ENCODE data around the gene ORC6. TPM values are rescaled to one million over a fixed set of nuclear protein-coding genes. Genes with fewer than 3 reads are reported as not detected.

ORC6 gene
- total RNA-seq, 3 donors from 2014 or later: 47.8 to 56.0 (median 50.1) TPM

- no peaks in the 10 kb centered on the region for H3K4me1 Mint-ChIP-seq (ENCODE audit: low read depth)
- H3K9me3 Mint-ChIP-seq: no peaks in the 10 kb centered on the region
- peaks cover 3% of the 10 kb centered on the region for H3K27me3 Mint-ChIP-seq (ENCODE audit: low read depth)
- no peaks in the 10 kb centered on the region for H3K36me3 Mint-ChIP-seq (ENCODE audit: insufficient read depth)
- DNase-seq (no peak), ATAC-seq (no peak)
- H3K4me3 Mint-ChIP-seq: no peak overlapping the region
Measured at GRCh38 chr16:46714797-46715591, 25.5 kb downstream of the ORC6 start.

DNA sequence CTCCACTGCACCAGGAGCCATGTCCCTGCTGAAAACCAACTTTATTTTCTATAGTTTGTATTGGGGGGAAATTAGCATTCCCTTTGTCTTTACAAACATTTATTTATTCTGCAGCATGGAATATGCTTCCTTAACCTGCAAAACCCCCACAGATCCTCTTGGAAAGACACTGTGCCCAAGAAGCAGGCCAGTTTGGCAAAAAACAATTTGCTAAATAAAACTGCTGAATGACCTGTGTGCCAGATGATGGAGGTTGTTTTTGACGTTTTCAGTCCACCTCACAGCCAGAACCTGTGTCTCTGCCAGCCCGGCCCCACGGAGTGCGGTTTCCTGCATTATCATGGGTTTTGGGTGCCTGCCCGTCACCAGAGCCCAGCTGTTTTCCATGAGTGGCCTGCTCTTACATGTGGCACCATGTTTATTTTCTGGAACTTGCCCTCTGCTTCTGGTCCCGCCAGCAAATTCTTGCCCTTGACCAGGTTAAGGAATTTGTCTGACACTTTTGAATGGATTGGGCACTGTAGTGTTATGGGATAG lies 26.4 kb downstream of the ORC6 start:
- Mint-ChIP-seq H3K9me3 (no peaks in the 10 kb centered on the region), H3K27me3 (ENCODE audit: low read depth) (peaks cover 3% of the 10 kb centered on the region), H3K36me3 (ENCODE audit: insufficient read depth) (no peaks in the 10 kb centered on the region), H3K4me1 (ENCODE audit: low read depth) (no peaks in the 10 kb centered on the region), H3K4me3 (no peak overlapping the region)
- DNase-seq (no peak), ATAC-seq (no peak)

DNA sequence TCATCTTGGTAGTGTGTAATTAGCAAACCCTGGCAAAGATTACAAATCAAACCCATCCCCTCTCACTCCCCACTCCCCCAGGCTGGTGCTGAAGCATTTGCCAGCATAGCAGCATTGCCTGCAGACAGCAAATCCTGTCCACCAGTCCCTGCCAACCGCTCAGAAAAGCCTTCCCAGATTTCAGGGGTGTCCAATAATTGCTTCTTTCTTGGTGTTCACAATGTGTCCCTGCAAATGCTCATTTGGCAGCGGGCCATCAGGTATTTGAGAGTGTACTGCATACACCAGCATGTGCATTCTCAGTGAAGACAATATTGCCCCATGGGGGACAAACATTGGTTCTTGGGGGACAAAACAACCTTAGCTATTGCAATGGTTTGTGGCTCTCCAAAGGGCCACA lies 28.2 kb downstream of the ORC6 start:
- ATAC-seq: no peak
- DNase-seq: no peak
- Mint-ChIP-seq H3K4me3 (no peak overlapping the region), H3K9me3 (no peaks in the 10 kb centered on the region), H3K36me3 (ENCODE audit: insufficient read depth) (no peaks in the 10 kb centered on the region), H3K4me1 (ENCODE audit: low read depth) (no peaks in the 10 kb centered on the region), H3K27me3 (ENCODE audit: low read depth) (peaks cover 3% of the 10 kb centered on the region)

DNA sequence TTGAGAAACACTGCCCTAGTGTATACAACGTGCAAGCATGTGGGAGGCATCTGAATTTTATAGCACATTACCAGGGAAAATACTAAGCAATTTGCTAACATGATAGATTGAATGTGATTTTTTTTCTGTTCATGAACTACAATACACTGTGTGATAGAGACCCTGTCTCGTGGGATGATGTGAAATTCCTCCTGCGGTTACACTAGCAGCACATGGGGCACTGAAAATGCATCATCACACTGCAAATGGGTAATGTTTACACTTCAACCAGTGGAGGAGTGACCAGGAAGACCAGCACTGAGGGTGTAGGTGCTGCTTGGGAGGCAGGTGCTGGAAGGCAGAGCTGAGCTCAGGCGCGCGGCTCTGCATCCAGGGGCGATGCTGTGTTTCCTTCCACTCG lies 28.8 kb downstream of the ORC6 start:
- Mint-ChIP-seq H3K4me1 (ENCODE audit: low read depth) (no peaks in the 10 kb centered on the region), H3K27me3 (ENCODE audit: low read depth) (peaks cover 3% of the 10 kb centered on the region), H3K9me3 (no peaks in the 10 kb centered on the region), H3K4me3 (no peak overlapping the region), H3K36me3 (ENCODE audit: insufficient read depth) (no peaks in the 10 kb centered on the region)
- DNase-seq: no peak
- ATAC-seq: no peak

GRCh38 chr16:46719528-46719927 lies 30.1 kb downstream of the ORC6 start:
- H3K4me3 Mint-ChIP-seq: no peak overlapping the region
- H3K9me3 Mint-ChIP-seq: no peaks in the 10 kb centered on the region
- H3K27me3 Mint-ChIP-seq (ENCODE audit: low read depth): no peaks in the 10 kb centered on the region
- DNase-seq (no peak), ATAC-seq (peak in 1 of 2 donors; percentile 10)
- no peaks in the 10 kb centered on the region for H3K4me1 Mint-ChIP-seq (ENCODE audit: low read depth)
- no peaks in the 10 kb centered on the region for H3K36me3 Mint-ChIP-seq (ENCODE audit: insufficient read depth)

DNA sequence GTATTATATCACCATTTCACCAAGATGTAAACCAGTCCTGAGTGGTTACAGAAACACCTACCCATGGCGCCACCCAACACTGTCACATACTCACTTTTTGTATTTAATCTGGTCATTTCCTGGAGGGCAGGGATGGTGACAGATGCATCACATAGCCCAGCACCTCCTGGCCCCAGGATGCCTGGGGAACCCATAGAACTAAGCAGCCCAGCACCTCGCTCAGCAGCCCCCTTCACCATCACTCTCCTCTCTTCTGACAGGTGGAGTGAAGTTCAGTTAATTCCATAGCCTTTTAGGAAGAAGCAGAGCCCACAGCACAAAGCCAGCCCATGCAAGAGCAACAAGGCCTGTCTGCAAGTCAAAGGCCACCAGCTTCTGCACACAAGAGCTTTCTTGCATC lies 31.2 kb downstream of the ORC6 start:
- Mint-ChIP-seq H3K9me3 (peaks cover 4% of the 10 kb centered on the region), H3K27me3 (ENCODE audit: low read depth) (no peaks in the 10 kb centered on the region), H3K4me3 (no peak overlapping the region), H3K36me3 (ENCODE audit: insufficient read depth) (no peaks in the 10 kb centered on the region), H3K4me1 (ENCODE audit: low read depth) (no peaks in the 10 kb centered on the region)
- ATAC-seq (no peak), DNase-seq (no peak)

GRCh38 chr16:46721885-46722284 lies 32.4 kb downstream of the ORC6 start:
- no peak for ATAC-seq
- Mint-ChIP-seq H3K9me3 (peaks cover 4% of the 10 kb centered on the region), H3K4me1 (ENCODE audit: low read depth) (no peaks in the 10 kb centered on the region), H3K4me3 (no peak overlapping the region), H3K36me3 (ENCODE audit: insufficient read depth) (no peaks in the 10 kb centered on the region), H3K27me3 (ENCODE audit: low read depth) (peaks cover 2% of the 10 kb centered on the region)
- no peak for DNase-seq

- no peak overlapping the region for H3K4me3 Mint-ChIP-seq
- peaks cover 4% of the 10 kb centered on the region for H3K9me3 Mint-ChIP-seq
- no peak for DNase-seq
- ATAC-seq: no peak
- no peaks in the 10 kb centered on the region for H3K4me1 Mint-ChIP-seq (ENCODE audit: low read depth)
- H3K36me3 Mint-ChIP-seq (ENCODE audit: insufficient read depth): no peaks in the 10 kb centered on the region
- peaks cover 2% of the 10 kb centered on the region for H3K27me3 Mint-ChIP-seq (ENCODE audit: low read depth)
Measured at GRCh38 chr16:46727184-46727583, 37.7 kb downstream of the ORC6 start.

DNA sequence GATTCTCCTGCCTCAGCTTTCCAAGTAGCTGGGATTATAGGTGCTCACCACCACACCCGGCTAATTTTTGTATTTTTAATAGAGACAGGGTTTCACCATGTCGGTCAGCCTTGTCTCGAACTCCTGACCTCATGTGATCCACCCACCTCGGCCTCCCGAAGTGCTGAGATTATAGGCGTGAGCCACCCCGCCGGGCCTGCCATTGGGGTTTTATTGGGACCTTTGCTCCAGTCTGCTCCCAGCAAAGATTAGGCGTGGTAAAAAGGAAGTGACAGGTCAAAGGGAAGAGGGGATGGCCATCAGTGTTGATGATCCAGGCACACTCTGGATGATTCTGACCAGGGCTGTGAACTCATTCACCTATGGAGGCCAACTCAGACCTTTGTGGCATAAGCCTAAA lies 38.2 kb downstream of the ORC6 start:
- Mint-ChIP-seq H3K4me1 (ENCODE audit: low read depth) (no peaks in the 10 kb centered on the region), H3K4me3 (no peak overlapping the region), H3K27me3 (ENCODE audit: low read depth) (peaks cover 2% of the 10 kb centered on the region), H3K36me3 (ENCODE audit: insufficient read depth) (no peaks in the 10 kb centered on the region), H3K9me3 (peaks cover 4% of the 10 kb centered on the region)
- DNase-seq (no peak), ATAC-seq (no peak)

DNA sequence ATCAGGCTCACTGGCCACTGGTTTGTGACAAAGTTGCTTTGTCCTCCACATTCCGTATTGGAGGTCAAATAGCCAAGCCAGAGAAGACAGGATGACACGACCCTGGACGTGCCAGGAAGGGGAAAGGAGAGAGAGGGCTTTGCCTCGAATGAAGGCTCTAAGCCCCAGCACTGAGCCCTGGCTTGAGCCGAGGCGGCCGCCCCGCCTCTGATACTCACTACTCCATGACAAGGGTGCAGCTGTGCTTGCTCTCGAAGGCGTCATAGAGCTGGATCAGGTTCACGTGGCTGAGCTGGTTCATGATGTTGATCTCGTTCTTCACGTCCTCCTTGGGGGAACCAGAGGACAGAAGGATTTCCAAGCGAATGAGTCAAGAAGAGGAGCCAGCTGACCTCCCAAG lies 39.3 kb downstream of the ORC6 start:
- ATAC-seq (no peak), DNase-seq (no peak)
- H3K4me3 Mint-ChIP-seq: no peak overlapping the region
- H3K27me3 Mint-ChIP-seq (ENCODE audit: low read depth): peaks cover 2% of the 10 kb centered on the region
- H3K36me3 Mint-ChIP-seq (ENCODE audit: insufficient read depth): no peaks in the 10 kb centered on the region
- H3K4me1 Mint-ChIP-seq (ENCODE audit: low read depth): no peaks in the 10 kb centered on the region
- peaks cover 4% of the 10 kb centered on the region for H3K9me3 Mint-ChIP-seq

- Mint-ChIP-seq H3K36me3 (ENCODE audit: insufficient read depth) (no peaks in the 10 kb centered on the region), H3K27me3 (ENCODE audit: low read depth) (peaks cover 2% of the 10 kb centered on the region), H3K4me3 (no peak overlapping the region), H3K4me1 (ENCODE audit: low read depth) (no peaks in the 10 kb centered on the region), H3K9me3 (peaks cover 4% of the 10 kb centered on the region)
- ATAC-seq (no peak), DNase-seq (no peak)
Measured at GRCh38 chr16:46729326-46729995, 40.0 kb downstream of the ORC6 start.

DNA sequence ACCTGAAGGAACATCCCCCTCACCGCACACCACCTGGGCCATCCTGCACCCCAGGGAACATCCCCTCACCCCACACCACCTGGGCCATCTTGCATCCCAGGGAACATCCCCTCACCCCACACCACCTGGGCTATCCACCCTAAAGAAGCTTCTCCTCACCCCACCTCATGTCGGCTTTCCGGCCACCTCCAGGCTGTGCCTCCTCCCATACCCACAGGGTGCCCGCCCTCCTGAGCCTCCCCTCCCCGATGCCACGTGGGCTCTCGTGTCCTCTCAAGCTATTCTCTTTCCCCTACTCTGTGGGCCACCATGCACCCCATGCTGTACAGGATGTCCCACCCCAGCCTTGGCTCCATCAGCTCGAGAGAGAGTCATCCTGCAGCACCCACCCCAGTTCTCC lies 40.7 kb downstream of the ORC6 start:
- no peaks in the 10 kb centered on the region for H3K36me3 Mint-ChIP-seq (ENCODE audit: insufficient read depth)
- DNase-seq (no peak), ATAC-seq (no peak)
- H3K27me3 Mint-ChIP-seq (ENCODE audit: low read depth): peaks cover 2% of the 10 kb centered on the region
- H3K4me1 Mint-ChIP-seq (ENCODE audit: low read depth): no peaks in the 10 kb centered on the region
- peaks cover 2% of the 10 kb centered on the region for H3K9me3 Mint-ChIP-seq
- no peak overlapping the region for H3K4me3 Mint-ChIP-seq

GRCh38 chr16:46730801-46731690 lies 41.6 kb downstream of the ORC6 start:
- no peaks in the 10 kb centered on the region for H3K4me1 Mint-ChIP-seq (ENCODE audit: low read depth)
- no peak for DNase-seq
- no peaks in the 10 kb centered on the region for H3K9me3 Mint-ChIP-seq
- H3K4me3 Mint-ChIP-seq: no peak overlapping the region
- H3K36me3 Mint-ChIP-seq (ENCODE audit: insufficient read depth): no peaks in the 10 kb centered on the region
- no peak for ATAC-seq
- peaks cover 2% of the 10 kb centered on the region for H3K27me3 Mint-ChIP-seq (ENCODE audit: low read depth)
